Mammary epithelial cell (primary cell): Measurements from ENCODE around the gene NFRKB.

Experiments
- CTCF ChIP-seq, 2 donors: IDR thresholded peaks in 1 of 2; conservative IDR thresholded peaks in 1 of 2; 2 replicates each; pipeline ENCODE4 v1.5.1; 2011 to 2012; ENCODE audit warnings: inconsistent platforms in 2 of 2, low read length in 2 of 2, mild to moderate bottlenecking in 2 of 2, control low read depth in 1 of 2, low read depth in 1 of 2; ENCODE audit not compliant: insufficient read depth in 1 of 2; ENCODE audit errors: extremely low read depth in 1 of 2
- EZH2 ChIP-seq: IDR thresholded peaks from 2 replicates; pipeline ENCODE4 v1.6.1; 2012; ENCODE audit warnings: low read length, inconsistent platforms, borderline replicate concordance

- TF ChIP-seq CTCF (conservative IDR thresholded peaks at IDR 0.05 in 1 of 2, IDR thresholded peaks at IDR 0.05 in 1 of 2; ENCODE audit: extremely low read depth in 1 of 2, insufficient read depth in 1 of 2, low read depth in 1 of 2, low read length in 2 of 2) (no peak), EZH2 (no peak)
Measured at GRCh38 chr11:129884581-129884980, 10.8 kb downstream of the NFRKB start.
